ENCODE data around the gene PGGHG.

GRCh38 chr11:298406-299065 is 9.6 kb downstream of the PGGHG start:
- TF ChIP-seq CTCF (IDR thresholded peaks at IDR 0.05; ENCODE audit: low read length) (no peak), EZH2 (IDR thresholded peaks at IDR 0.05; ENCODE audit: borderline replicate concordance, low read length) (no peak)
